K562 (cell line): ENCODE data around the gene GALNS.
A peak's percentile ranks its signal among the peaks of the same experiment; 100 is the strongest.

Source experiments
- TSC22D4 ChIP-seq: fragments of 450-650 bp; IDR thresholded peaks from 2 replicates; pipeline ENCODE4 v1.6.1; 2016; ENCODE audit warnings: missing genetic modification characterization, missing biosample characterization, control low read depth
- TF ChIP-seq, protein P1 (sequence below), 3 experiments: IDR thresholded peaks in 2 of 3; conservative IDR thresholded peaks in 1 of 3; 2 replicates each; pipeline ENCODE4 v1.5.1; 2011 to 2012; ENCODE audit warnings: low read length in 3 of 3, mild to moderate bottlenecking in 3 of 3, control low read depth in 2 of 3, improper control_type of control experiment in 1 of 3, inconsistent platforms in 1 of 3, low read depth in 1 of 3, mixed read lengths in 1 of 3, moderate library complexity in 1 of 3; ENCODE audit not compliant: insufficient read depth in 2 of 3

DNA sequence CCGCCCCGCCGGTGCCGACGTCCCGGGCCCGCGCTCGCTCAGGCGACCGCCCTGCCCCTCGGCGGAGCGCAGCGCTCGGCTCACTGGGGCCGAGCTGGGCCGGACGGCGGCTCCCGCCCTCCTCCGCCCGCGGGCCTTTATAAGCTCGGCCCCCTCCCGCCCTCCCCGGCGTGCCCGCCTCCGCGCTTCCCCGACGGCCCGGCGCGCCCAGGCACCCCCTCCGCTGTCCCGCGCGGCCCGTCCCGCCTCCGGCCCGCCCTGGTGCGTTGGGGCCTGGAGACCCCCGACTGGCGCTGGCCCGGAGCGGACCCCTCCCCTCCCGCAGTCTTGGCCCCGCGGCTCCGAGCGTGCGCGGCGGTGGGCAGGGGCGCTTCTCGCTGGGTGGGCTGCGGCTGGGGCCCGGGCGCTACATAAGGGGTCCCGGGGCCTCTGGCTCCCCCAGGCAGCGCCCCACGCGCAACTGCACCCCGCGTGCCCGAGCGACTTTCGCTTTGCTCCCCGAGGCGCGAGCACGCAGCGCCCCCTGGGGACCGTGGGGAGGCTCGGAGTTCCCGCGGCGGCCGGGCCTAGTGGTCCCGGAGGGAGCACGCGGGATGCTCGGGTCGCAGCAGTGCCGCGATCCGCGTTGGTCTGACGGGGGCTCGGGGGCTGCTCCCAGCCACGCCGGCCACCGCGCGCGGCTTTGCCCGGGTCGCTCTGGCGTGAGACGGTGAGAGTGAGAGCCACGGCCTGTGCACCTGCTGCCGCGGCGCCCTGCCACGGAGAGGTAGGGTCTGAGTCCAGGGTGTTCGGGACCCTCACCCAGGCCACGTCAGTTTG, 71.4 kb downstream of the GALNS start, which contains the start of gene PIEZO1:
- TF ChIP-seq, protein P1, sequence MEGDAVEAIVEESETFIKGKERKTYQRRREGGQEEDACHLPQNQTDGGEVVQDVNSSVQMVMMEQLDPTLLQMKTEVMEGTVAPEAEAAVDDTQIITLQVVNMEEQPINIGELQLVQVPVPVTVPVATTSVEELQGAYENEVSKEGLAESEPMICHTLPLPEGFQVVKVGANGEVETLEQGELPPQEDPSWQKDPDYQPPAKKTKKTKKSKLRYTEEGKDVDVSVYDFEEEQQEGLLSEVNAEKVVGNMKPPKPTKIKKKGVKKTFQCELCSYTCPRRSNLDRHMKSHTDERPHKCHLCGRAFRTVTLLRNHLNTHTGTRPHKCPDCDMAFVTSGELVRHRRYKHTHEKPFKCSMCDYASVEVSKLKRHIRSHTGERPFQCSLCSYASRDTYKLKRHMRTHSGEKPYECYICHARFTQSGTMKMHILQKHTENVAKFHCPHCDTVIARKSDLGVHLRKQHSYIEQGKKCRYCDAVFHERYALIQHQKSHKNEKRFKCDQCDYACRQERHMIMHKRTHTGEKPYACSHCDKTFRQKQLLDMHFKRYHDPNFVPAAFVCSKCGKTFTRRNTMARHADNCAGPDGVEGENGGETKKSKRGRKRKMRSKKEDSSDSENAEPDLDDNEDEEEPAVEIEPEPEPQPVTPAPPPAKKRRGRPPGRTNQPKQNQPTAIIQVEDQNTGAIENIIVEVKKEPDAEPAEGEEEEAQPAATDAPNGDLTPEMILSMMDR (IDR thresholded peaks at IDR 0.05 in 2 of 3, conservative IDR thresholded peaks at IDR 0.05 in 1 of 3; ENCODE audit: insufficient read depth in 2 of 3, low read depth in 1 of 3, low read length in 3 of 3), result peak; percentile 90 to 97 (median 96)
- TF ChIP-seq TSC22D4, result no peak
